ENCODE measurements around the gene RPF1.
"Not testable (repeated sequence)": the region's sequence is repeated elsewhere in the genome, so short reads cannot be mapped to it uniquely, and the experiment has no call there.

Gene RPF1

DNA sequence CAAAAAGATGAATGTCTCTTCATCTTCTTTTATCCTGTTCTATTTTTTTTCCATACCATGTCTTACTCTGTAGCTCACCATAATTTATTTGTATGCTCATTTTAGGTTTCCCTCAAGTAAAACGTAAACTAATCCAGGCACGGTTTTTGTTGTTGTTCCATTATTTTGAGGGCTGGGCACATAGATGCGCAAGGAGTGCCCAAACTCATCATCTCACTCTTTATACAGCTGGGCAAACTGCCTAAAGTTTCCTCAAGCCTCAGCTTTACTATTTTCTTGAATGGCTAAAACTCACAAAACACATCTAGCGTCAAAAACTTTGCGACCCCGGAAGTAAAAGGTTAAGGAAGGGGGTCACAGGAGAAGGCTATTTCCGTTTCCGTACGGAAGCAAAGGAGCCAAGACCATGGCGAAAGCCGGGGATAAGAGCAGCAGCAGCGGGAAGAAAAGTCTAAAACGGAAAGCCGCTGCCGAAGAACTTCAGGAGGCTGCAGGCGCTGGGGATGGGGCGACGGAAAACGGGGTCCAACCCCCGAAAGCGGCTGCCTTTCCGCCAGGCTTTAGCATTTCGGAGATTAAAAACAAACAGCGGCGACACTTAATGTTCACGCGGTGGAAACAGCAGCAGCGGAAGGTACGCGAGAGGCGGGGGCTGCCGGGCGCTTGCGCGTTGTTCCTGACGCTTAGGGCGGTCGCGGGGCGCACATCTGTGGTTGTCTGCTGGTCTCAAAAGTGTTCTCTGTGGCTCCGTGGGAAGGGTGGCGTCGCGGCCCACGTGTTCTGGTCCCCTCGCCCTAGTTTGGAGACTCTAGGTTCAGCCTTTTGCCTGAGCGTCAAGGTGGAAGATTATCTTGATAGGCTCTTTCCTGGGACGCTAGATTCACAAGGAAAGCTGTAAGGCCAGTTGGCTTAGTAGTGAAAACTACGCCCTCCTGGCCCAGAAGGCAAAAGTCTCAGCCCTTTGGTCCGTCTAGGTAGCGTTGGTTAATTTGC lies at the start of gene RPF1:
Gene RPF1 (plus strand): TSS at position 391 of the 993 bp plus-strand sequence. CDS start 16 bp downstream, at position 407.
- DNase-seq (ENCODE audit: low read depth in 2 of 2): peak; percentile 61 to 66

GRCh38 chr1:84430546-84430945 lies 48.5 kb upstream of the RPF1 start:
- no peak for DNase-seq (ENCODE audit: low read depth in 2 of 2)

- peak in 1 of 2 donors; percentile 35 for DNase-seq (ENCODE audit: low read depth in 2 of 2)
Measured at GRCh38 chr1:84433258-84434080, 45.6 kb upstream of the RPF1 start.

DNA sequence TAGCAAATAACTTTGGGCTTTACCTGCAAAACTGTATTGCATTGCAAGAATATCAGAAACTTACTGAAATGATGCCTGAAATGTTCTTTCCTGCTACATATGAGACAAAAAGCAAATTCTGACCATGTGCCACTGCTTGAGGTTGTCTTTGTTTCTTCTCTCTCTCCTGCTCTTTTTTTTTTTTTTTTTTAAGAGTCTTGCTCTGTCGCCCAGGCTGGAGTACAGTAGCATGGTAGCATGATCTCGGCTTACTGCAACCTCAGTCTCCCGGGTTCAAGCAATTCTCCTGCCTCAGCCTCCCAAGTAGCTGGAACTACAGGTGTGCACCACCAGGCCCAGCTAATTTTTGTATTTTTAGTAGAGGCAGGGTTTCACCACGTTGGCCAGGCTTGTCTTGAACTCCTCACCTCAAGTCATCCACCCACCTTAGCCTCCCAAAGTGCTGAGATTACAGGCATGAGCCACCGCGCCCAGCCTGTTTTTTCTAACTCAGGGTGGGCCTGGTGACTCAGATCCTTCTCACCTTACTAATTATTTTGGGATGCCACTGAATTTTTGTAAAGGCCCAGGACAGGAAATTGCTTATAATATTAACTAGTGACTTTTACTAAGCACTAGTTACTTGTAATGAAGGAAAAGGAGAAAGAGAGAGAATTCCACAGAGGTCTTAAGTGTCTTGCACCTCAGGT lies 44.8 kb upstream of the RPF1 start:
- DNase-seq (ENCODE audit: low read depth in 2 of 2): no peak

GRCh38 chr1:84434801-84435549 lies 44.1 kb upstream of the RPF1 start:
- no peak for DNase-seq (ENCODE audit: low read depth in 2 of 2)

- no peak for DNase-seq (ENCODE audit: low read depth in 2 of 2)
Measured at GRCh38 chr1:84436876-84437655, 42.0 kb upstream of the RPF1 start.

DNA sequence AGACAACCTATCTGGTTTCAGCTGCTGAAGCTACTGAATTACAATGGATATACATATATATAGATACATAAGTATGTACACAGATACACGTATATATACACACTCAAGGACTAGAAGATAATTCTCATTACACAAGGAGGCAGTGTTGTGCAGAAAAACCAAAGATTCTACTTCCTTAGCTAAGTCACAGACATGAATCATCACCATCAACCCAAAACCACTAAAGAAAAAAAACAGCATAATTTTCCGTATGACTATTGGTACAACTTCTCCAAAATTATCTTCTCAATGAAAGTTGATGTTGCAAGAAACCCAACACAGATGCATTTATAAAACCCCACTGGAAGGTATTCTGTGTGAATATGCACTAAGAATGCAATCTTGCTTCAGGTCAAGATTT lies 36.8 kb upstream of the RPF1 start:
- no peak for DNase-seq (ENCODE audit: low read depth in 2 of 2)

DNA sequence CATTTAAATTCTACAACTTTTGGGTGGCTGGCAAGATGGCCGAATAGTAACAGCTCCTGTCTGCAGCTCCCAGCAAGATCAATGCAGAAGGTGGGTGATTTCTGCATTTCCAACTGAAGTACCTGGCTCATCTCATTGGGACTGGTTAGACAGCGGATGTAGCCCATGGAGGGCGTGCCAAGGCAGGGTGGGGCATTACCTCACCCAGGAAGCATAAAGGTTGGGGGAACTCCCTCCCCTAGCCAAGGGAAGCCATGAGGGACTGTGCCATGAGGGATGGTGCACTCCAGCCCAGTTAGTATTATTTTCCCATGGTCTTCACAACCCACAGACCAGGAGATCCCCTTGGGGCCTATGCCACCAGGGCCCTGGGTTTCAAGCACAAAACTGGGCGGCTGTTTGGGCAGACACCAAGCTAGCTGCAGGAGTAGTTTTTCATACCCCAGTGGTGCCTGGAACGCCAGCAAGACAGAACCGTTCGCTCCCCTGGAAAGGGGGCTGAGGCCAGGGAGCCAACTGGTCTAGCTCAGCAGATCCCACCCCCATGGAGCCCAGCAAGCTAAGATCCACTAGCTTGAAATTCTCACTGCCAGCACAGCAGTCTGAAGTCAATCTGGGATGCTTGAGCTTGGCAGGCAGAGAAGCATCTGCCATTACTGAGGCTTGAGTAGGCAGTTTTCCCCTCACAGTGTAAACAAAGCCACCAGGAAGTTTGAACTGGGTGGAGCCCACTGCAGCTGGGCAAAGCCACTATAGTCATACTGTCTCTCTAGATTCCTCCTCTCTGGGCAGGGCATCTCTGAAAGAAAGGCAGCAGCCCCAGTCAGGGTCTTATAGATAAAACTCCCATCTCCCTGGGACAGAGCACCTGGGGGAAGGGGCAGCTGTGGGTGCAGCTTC lies 36.1 kb upstream of the RPF1 start:
- DNase-seq (ENCODE audit: low read depth in 2 of 2): not testable (repeated sequence)

DNA sequence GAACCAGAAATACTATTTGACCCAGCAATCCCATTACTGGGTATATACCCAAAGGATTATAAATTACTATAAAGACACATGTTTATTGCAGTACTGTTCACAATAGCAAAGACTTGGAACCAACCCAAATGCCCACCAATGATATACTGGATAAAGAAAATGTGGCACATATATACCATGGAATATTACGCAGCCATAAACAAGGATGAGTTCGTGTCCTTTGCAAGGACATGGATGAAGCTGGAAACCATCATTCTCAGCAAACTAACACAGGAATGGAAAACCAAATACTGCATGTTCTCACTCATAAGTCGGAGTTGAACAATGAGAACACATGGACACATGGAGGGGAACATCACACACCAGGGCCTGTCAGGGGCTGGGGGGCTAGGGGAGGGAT lies 30.4 kb upstream of the RPF1 start:
- not testable (repeated sequence) for DNase-seq (ENCODE audit: low read depth in 2 of 2)

GRCh38 chr1:84450910-84451309 lies 28.2 kb upstream of the RPF1 start:
- DNase-seq (ENCODE audit: low read depth in 2 of 2): no peak

DNA sequence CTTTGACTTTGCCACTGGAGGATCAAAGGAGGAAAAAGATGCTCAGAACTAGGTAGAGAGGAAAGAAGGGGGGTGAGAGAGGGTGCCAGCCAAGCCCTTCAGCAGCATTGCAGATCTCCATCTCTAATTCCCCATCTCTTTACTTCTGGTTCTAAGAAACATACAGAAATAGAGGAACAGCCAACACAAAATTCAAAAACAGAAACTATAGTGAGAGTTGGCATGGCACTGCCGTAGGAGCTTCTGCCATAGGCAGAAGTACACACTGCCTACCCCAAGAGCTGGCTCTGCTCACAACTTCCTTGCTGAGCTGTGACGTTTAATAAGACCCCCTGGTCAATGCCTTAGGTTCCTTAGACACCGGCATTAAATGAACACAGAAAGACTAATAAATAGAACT lies 26.6 kb upstream of the RPF1 start:
- no peak for DNase-seq (ENCODE audit: low read depth in 2 of 2)

DNA sequence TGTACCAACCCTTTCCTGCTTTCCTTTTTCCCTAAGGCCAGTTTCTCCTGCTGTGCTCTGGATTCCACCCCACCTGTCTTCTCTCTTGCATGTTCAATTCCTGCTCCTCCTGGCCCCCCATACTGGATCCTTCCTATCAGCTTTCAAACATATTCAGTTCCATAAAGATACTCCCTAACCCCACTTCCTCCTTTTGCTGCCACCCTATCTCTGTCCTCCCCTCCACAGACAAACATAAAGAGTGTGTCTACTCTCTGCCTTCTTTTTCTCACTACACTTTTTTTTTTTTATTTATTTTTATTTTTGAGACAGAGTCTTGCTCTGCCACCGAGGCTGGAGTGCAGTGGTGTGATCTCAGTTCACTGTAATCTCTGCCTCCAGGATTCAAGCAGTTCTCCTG lies 16.9 kb upstream of the RPF1 start:
- DNase-seq (ENCODE audit: low read depth in 2 of 2): no peak

DNA sequence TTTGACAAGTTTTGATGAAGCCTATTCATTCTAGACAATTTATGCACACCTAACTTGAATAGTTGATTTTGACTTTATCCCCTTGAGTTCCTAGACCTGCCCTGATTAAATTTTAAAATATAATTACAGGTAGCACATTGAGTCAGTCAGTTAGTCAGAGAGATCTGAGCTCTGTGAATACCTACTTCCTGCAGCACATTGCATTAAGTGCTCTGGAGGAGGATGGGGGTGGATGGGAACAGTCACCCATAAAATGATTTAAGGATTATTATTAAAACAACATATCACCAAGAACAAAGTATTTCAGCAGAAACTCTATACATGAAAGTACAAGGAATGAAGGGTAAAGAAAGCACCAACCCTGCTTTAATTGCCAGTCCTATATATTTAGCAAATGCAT lies 11.8 kb upstream of the RPF1 start:
- DNase-seq (ENCODE audit: low read depth in 2 of 2): no peak

DNA sequence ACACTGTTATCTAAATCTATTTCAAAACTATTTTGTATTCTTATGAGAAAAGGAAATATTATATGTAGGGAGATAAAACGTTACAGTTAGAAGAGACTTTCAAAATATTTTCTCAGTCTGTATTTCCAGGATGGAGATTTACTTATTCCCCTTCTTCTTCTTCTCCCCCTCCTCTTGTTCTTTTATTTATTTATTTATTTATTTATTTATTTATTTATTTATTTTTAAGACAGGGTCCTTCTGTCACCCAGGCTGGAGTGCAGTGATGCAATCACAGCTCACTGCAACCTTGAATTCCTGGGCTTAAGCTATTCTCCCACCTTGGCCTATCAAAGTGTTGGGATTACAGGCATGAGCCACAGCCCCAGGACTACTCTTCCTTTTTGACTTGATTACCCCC lies 2.8 kb upstream of the RPF1 start:
- no peak for DNase-seq (ENCODE audit: low read depth in 2 of 2)

- DNase-seq (ENCODE audit: low read depth in 2 of 2): no peak
Measured at GRCh38 chr1:84479998-84480397, 932 bp downstream of the RPF1 start.

DNA sequence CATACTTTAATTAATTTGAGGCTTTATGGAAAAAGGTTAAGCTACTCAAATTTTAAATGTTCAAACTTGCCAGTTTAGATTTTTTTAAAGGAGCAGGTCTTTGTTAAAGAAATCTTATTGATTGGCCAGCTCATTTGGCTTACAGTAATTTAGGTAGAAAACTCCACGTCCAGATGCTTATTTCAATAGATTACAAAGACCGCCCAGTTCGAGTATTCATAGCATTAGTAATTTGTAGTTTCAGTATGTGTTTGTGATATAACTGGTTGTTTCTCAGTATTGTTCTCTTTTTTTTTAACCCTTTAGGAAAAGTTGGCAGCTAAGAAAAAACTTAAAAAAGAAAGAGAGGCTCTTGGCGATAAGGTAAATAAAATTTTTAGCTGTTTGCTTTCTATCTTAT lies 1.6 kb downstream of the RPF1 start:
- no peak for DNase-seq (ENCODE audit: low read depth in 2 of 2)

- no peak for DNase-seq (ENCODE audit: low read depth in 2 of 2)
Measured at GRCh38 chr1:84481317-84481716, 2.3 kb downstream of the RPF1 start.

DNA sequence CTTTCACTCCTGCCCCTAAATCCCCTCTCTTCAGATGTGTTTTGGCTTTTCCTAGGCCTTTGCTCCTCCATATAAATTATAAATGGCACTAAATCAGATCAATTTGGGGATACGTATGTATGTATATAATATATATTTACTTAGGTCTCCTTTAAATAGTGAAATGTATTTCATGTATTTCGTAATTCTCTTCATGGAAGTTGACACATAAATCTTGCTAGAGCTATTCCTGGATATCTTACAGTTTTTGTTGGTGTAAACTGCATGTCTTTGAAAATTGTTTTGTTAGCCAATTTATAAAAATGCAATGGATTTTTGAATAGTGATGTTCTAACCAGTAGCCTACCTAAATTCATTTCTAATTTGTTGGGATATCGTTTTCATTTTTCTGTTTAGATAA lies 9.0 kb downstream of the RPF1 start:
- DNase-seq (ENCODE audit: low read depth in 2 of 2): no peak

DNA sequence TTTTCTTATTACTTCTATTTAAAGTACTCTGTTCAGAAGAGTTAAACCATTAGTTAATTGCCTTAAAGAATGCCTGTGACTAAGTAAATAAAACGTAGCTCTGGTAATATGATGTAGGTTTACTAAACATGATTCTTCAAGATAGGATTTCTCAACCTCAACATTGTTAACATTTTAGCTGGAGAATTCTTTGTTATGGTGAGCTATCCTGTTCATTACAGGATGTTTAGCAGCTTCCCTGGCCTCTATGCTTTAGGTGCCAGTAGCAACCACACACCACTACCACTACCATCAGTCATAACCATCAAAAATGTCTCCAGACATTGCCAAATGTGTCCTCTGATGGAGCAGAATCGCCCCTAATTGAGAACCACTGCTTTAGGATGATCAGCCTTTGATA lies 10.7 kb downstream of the RPF1 start:
- no peak for DNase-seq (ENCODE audit: low read depth in 2 of 2)

Data from stimulated activated CD4-positive, alpha-beta T cell treated with anti-CD3 and anti-CD28 coated beads, Interleukin-1b, Interleukin-23, amount 100 ng/mL, for 4 hours (primary cell).